Measurements from ENCODE around the gene TGFB1I1. TPM values are rescaled to one million over a fixed set of nuclear protein-coding genes. Genes with fewer than 3 reads are reported as not detected.

The TGFB1I1 gene
- total and polyA plus RNA-seq, 2 of the 4 experiments (the other 2 are of a cell fraction) = 24.9 to 128 TPM

DNA sequence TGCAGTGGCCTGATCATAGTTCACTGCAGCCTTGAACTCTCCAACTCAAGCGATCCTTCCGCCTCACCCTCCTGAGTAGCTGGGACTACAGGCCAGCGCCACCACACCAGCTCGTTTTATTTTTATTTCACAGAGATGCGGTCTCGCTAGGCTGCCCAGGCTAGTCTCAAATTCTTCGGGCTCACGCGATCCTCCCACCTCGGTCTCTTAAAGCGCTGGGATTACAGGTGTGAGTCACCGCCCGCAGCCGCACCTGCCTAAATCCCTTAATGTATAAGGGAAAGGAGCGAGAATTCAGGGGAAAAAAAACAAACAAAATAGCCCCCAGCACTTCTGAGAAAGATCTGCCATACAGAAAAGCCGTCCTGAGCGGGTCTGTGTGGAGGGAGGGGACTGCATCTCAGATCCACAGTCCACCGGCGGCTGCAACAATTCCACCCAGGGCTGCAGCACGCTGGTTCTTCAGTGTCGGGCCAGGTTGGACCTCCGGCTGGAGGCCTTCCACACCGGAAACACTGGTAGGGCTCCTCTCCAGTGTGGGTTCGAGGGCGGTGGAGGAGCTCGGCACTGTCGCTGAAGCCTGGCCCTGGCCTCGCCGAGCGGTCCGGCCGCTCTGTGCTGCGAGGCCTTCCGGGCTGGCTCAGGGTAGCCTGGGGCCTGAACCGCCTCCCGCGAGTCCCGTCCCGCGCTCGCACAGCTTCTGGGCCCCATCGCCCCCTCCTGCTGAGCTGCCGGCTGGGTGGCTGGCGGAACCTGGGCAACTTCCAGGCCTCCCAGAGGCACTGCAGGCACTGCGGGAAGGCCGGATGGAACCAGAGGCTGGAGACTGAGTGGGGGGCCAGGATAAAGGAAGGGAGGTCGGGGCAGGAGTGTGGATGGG, 36.4 kb upstream of the TGFB1I1 start:
- WGBS, 2 experiments (ENCODE audit: extremely low coverage in 2 of 2, insufficient read length in 1 of 2) = 83% methylated on average over 21 of the region's 47 CpGs; no CpG with 5 or more reads in 1 of the 2 experiments

More for the DNA sequence above, 36.4 kb upstream of the TGFB1I1 start:
- no peak overlapping the region for H2BK5ac ChIP-seq (ENCODE audit: low read depth, low read length, poor library complexity, severe bottlenecking)
- POLR2A ChIA-PET (ENCODE audit: unreplicated experiment) = no interaction called here
- H3K4me1 ChIP-seq (ENCODE audit: control insufficient read depth, insufficient read depth, low read length) = no peaks in the 10 kb centered on the region
- no peak overlapping the region for H4K91ac ChIP-seq (ENCODE audit: insufficient read depth, low read depth, low read length)
- H3K4me2 ChIP-seq (ENCODE audit: low read depth, low read length) = no peak overlapping the region
- H3K27ac ChIP-seq (ENCODE audit: insufficient read depth, low read length) = no peak overlapping the region
- no peaks in the 10 kb centered on the region for H3K79me1 ChIP-seq (ENCODE audit: low read depth in 1 of 2, low read length in 2 of 2)
- H3K9ac ChIP-seq (ENCODE audit: low read depth, low read length) = no peak overlapping the region
- no peak overlapping the region for H2AK5ac ChIP-seq (ENCODE audit: low read depth, low read length)
- no peaks in the 10 kb centered on the region for H3K9me1 ChIP-seq (ENCODE audit: insufficient read depth, low read length)
- no peak overlapping the region for H3K14ac ChIP-seq (replicated peaks; ENCODE audit: low read depth, low read length)
- CTCF ChIA-PET = no interaction called here
- H2BK20ac ChIP-seq (ENCODE audit: low read depth, low read length) = no peak overlapping the region
- TF ChIP-seq NFE2L2 (IDR thresholded peaks at IDR 0.05; ENCODE audit: low read depth, low read length) = no peak
- TF ChIP-seq, protein P1, sequence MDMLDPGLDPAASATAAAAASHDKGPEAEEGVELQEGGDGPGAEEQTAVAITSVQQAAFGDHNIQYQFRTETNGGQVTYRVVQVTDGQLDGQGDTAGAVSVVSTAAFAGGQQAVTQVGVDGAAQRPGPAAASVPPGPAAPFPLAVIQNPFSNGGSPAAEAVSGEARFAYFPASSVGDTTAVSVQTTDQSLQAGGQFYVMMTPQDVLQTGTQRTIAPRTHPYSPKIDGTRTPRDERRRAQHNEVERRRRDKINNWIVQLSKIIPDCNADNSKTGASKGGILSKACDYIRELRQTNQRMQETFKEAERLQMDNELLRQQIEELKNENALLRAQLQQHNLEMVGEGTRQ (IDR thresholded peaks at IDR 0.05; ENCODE audit: low read depth, low read length) = no peak
- no peak for TF ChIP-seq MAFK (IDR thresholded peaks at IDR 0.05; ENCODE audit: low read depth, low read length)
- TF ChIP-seq CHD1 (IDR thresholded peaks at IDR 0.05; ENCODE audit: low read depth, low read length) = no peak
- TF ChIP-seq MXI1 (IDR thresholded peaks at IDR 0.05; ENCODE audit: borderline replicate concordance, low read depth, low read length) = no peak
- no peak for TF ChIP-seq POLR2A (IDR thresholded peaks at IDR 0.05; ENCODE audit: low read depth, low read length)
- TF ChIP-seq MAZ (IDR thresholded peaks at IDR 0.05; ENCODE audit: borderline replicate concordance, low read depth, low read length) = no peak
- no peak for TF ChIP-seq ELK1 (IDR thresholded peaks at IDR 0.05; ENCODE audit: borderline replicate concordance, low read depth, low read length)
- no peak for TF ChIP-seq SMC3 (IDR thresholded peaks at IDR 0.05; ENCODE audit: low read depth, low read length)
- no peak for TF ChIP-seq FOS (IDR thresholded peaks at IDR 0.05; ENCODE audit: low read depth, low read length)
- intact Hi-C loops (cut with micrococcal nuclease) = no loop called here
- H2AK9ac ChIP-seq (replicated peaks; ENCODE audit: low read depth, low read length, poor library complexity) = no peak overlapping the region
- peaks cover 7% of the 10 kb centered on the region for H3K27me3 ChIP-seq (ENCODE audit: control insufficient read depth, insufficient read depth, low read length)
- no peak overlapping the region for H3K23ac ChIP-seq (ENCODE audit: low read depth, low read length)
- in situ Hi-C loops (cut with MboI; ENCODE audit: low sequenced_read_pairs) = no loop called here
- H4K5ac ChIP-seq (ENCODE audit: low read depth, low read length) = no peak overlapping the region
- H4K20me1 ChIP-seq (ENCODE audit: insufficient read depth, low read length) = no peaks in the 10 kb centered on the region
- ATAC-seq (ENCODE audit: low read depth) = no peak
- H3K4ac ChIP-seq (ENCODE audit: low read depth, low read length) = no peak overlapping the region
- no peak overlapping the region for H2BK15ac ChIP-seq (ENCODE audit: low read depth, low read length)
- no peak overlapping the region for H3K18ac ChIP-seq (ENCODE audit: low read depth, low read length)
- H3K4me3 ChIP-seq (ENCODE audit: insufficient read depth, low read depth, low read length) = no peak overlapping the region
- DNase-seq = no peak
- dilution Hi-C loops (cut with HindIII; ENCODE audit: low sequenced_read_pairs, unreplicated experiment) = no loop called here
- no peak overlapping the region for H4K8ac ChIP-seq (ENCODE audit: low read depth in 2 of 2, low read length in 2 of 2)
- H2AFZ ChIP-seq (replicated peaks; ENCODE audit: low read length, poor library complexity) = no peak overlapping the region
- no peaks in the 10 kb centered on the region for H3K36me3 ChIP-seq (ENCODE audit: control insufficient read depth, insufficient read depth, low read length)
- no peaks in the 10 kb centered on the region for H3K9me3 ChIP-seq (ENCODE audit: control insufficient read depth, insufficient read depth, low read length)
- BruUV-seq (replicated peaks) = no TSS peak
- H2BK120ac ChIP-seq (ENCODE audit: low read depth, low read length) = no peak overlapping the region
- no peak overlapping the region for H3K56ac ChIP-seq (ENCODE audit: extremely low read depth, insufficient read depth, low read length)
